Muscle of leg (tissue), 11 donors: ENCODE results near the gene NEUROG3. TPM values are rescaled to one million over a fixed set of nuclear protein-coding genes. Genes with fewer than 3 reads are reported as not detected.

Source experiments
- DNase-seq: peaks from one replicate; pipeline ENCODE4 v3.0.0; 2013
- H3K27ac ChIP-seq: one replicate; pipeline ENCODE4 v1.5.1; 2013; ENCODE audit warnings: mild to moderate bottlenecking, low read length, control low read depth
- H3K27me3 ChIP-seq: one replicate; pipeline ENCODE4 v1.6.1; 2013; ENCODE audit warnings: low read length; ENCODE audit not compliant: control insufficient read depth, insufficient read depth
- H3K36me3 ChIP-seq: one replicate; pipeline ENCODE4 v1.6.1; 2013; ENCODE audit warnings: low read length; ENCODE audit not compliant: control insufficient read depth, insufficient read depth
- H3K4me1 ChIP-seq: one replicate; pipeline ENCODE4 v1.6.1; 2013; ENCODE audit warnings: low read length; ENCODE audit not compliant: control insufficient read depth, insufficient read depth
- H3K4me3 ChIP-seq: one replicate; pipeline ENCODE4 v1.5.1; 2013; ENCODE audit warnings: low read length, control low read depth
- H3K9me3 ChIP-seq: replicated peaks from 2 replicates; pipeline ENCODE4 v1.6.1; 2013; ENCODE audit warnings: low read depth, low read length; ENCODE audit not compliant: control insufficient read depth
- WGBS: methylation state at CpG from one replicate; pipeline ENCODE4 v1.1.5; 2013; ENCODE audit warnings: missing lambda C conversion rate; ENCODE audit not compliant: insufficient coverage; 5-methylcytosine and 5-hydroxymethylcytosine counted together
- polyA plus RNA-seq, 8 donors: library from polyadenylated mRNA; unstranded; fragments of 120-200 nt; gene quantifications; one replicate each; pipeline versions ENCODE4 v1.2.1 to v1.2.3, GENCODE V29; 2013; ENCODE audit warnings: inconsistent platforms in 1 of 8, low replicate concordance in 1 of 8; ENCODE audit not compliant: insufficient read length in 8 of 8, insufficient read depth in 1 of 8
- total RNA-seq: library from RNA; stranded (reverse); fragments of 120-200 nt; gene quantifications from one replicate; pipeline ENCODE4 v1.2.4, GENCODE V29; 2013

The NEUROG3 gene
- total and polyA plus RNA-seq, 9 donors, result not detected

- DNase-seq, result no peak
- H3K27ac ChIP-seq, result no peak overlapping the region
- H3K9me3 ChIP-seq, result no peaks in the 10 kb centered on the region
- WGBS, result no CpG with 5 or more reads among the region's 3 CpGs
- H3K27me3 ChIP-seq, result peaks cover 15% of the 10 kb centered on the region
- no peaks in the 10 kb centered on the region for H3K36me3 ChIP-seq
- no peak overlapping the region for H3K4me3 ChIP-seq
- H3K4me1 ChIP-seq, result no peaks in the 10 kb centered on the region
Measured at GRCh38 chr10:69584624-69585023, 11.4 kb upstream of the NEUROG3 start.

- H3K27me3 ChIP-seq, result peaks cover 30% of the 10 kb centered on the region
- no CpG with 5 or more reads among the region's 2 CpGs for WGBS
Measured at GRCh38 chr10:69583106-69583505, 9.9 kb upstream of the NEUROG3 start.

DNA sequence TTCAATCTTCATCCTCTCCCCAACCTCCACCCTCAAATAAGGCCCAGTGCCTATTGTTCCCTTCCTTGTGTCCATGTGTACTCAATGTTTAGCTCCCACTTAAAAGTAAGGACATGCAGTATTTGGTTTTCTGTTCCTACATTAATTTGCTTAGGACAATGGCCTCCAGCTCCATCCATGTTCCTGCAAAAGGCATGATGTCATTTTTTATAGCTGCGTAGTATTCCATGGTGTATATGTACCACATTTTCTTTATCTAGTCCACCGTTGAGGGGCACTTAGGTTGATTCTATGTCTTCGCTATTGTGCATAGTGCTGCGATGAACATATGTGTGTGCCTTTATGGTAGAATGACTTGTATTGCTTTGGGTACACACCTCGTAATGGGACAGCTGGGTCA lies 7.2 kb upstream of the NEUROG3 start:
- DNase-seq, result no peak

More at GRCh38 chr10:69583106-69583505, 9.9 kb upstream of the NEUROG3 start:
- DNase-seq, result no peak
- Histone ChIP-seq H3K4me3 (no peak overlapping the region), H3K36me3 (no peaks in the 10 kb centered on the region), H3K27ac (no peak overlapping the region), H3K9me3 (no peaks in the 10 kb centered on the region), H3K4me1 (no peaks in the 10 kb centered on the region)

GRCh38 chr10:69579464-69580060 lies 6.3 kb upstream of the NEUROG3 start:
- H3K27me3 ChIP-seq, result peaks cover 66% of the 10 kb centered on the region
- no peaks in the 10 kb centered on the region for H3K36me3 ChIP-seq
- H3K4me1 ChIP-seq, result no peaks in the 10 kb centered on the region
- no peak for DNase-seq
- no CpG with 5 or more reads among the region's 8 CpGs for WGBS
- H3K27ac ChIP-seq, result no peak overlapping the region
- no peak overlapping the region for H3K4me3 ChIP-seq
- H3K9me3 ChIP-seq, result no peaks in the 10 kb centered on the region

More for the DNA sequence above, 7.2 kb upstream of the NEUROG3 start:
- no peaks in the 10 kb centered on the region for H3K9me3 ChIP-seq
- no peaks in the 10 kb centered on the region for H3K4me1 ChIP-seq
- peaks cover 57% of the 10 kb centered on the region for H3K27me3 ChIP-seq
- no CpG with 5 or more reads among the region's 5 CpGs for WGBS
- H3K27ac ChIP-seq, result no peak overlapping the region
- H3K4me3 ChIP-seq, result no peak overlapping the region
- no peaks in the 10 kb centered on the region for H3K36me3 ChIP-seq

- Histone ChIP-seq H3K36me3 (no peaks in the 10 kb centered on the region), H3K4me3 (no peak overlapping the region), H3K9me3 (no peaks in the 10 kb centered on the region), H3K4me1 (no peaks in the 10 kb centered on the region), H3K27ac (no peak overlapping the region), H3K27me3 (peaks cover 76% of the 10 kb centered on the region)
- WGBS, result 3% methylated on average over 25 of the region's 32 CpGs
- DNase-seq, result no peak
Measured at GRCh38 chr10:69578508-69578991, 5.3 kb upstream of the NEUROG3 start.

GRCh38 chr10:69577268-69578232 lies 4.3 kb upstream of the NEUROG3 start:
- no peak for DNase-seq
- under 1% methylated on average over 28 of the region's 51 CpGs for WGBS

GRCh38 chr10:69576334-69577011 lies 3.3 kb upstream of the NEUROG3 start:
- Histone ChIP-seq H3K4me3 (no peak overlapping the region), H3K27me3 (peaks cover 93% of the 10 kb centered on the region), H3K9me3 (no peaks in the 10 kb centered on the region), H3K27ac (no peak overlapping the region), H3K4me1 (no peaks in the 10 kb centered on the region), H3K36me3 (no peaks in the 10 kb centered on the region)
- DNase-seq, result no peak
- WGBS, result 1% methylated on average over 22 of the region's 28 CpGs

More at GRCh38 chr10:69577268-69578232, 4.3 kb upstream of the NEUROG3 start:
- H3K9me3 ChIP-seq, result no peaks in the 10 kb centered on the region
- no peak overlapping the region for H3K4me3 ChIP-seq
- no peaks in the 10 kb centered on the region for H3K36me3 ChIP-seq
- H3K27me3 ChIP-seq, result peaks cover 83% of the 10 kb centered on the region
- no peaks in the 10 kb centered on the region for H3K4me1 ChIP-seq
- no peak overlapping the region for H3K27ac ChIP-seq

- DNase-seq, result no peak
- no peaks in the 10 kb centered on the region for H3K9me3 ChIP-seq
- no peaks in the 10 kb centered on the region for H3K36me3 ChIP-seq
- no peak overlapping the region for H3K27ac ChIP-seq
- H3K4me1 ChIP-seq, result no peaks in the 10 kb centered on the region
- H3K4me3 ChIP-seq, result no peak overlapping the region
- peaks cover 98% of the 10 kb centered on the region for H3K27me3 ChIP-seq
- 12% methylated on average over 5 of the region's 5 CpGs for WGBS
Measured at GRCh38 chr10:69575164-69575722, 2.0 kb upstream of the NEUROG3 start.

DNA sequence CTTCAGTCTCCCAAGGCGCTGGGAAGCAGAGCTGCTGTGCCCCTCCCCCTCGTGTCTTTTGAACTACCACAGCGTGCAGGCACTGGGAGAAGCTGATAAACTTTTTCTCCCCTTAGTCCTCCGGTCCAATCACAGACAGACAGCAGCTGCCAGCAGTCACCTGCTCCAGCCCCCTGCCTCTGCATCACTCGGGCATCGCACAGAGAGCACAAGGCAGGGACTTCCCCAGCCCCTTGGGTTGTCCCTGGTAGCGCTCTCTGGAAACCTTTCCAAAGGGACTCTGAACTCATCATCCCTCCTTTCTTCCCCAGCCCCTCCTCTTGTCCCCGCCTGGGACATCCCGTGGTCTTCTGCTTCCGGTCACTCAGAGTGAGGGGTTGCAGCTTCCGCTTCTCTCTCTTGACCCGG lies 1.4 kb upstream of the NEUROG3 start:
- H3K27me3 ChIP-seq, result peaks cover 100% of the 10 kb centered on the region
- H3K27ac ChIP-seq, result no peak overlapping the region
- no peak overlapping the region for H3K4me3 ChIP-seq
- no peak for DNase-seq
- H3K9me3 ChIP-seq, result no peaks in the 10 kb centered on the region
- H3K4me1 ChIP-seq, result no peaks in the 10 kb centered on the region
- H3K36me3 ChIP-seq, result no peaks in the 10 kb centered on the region
- 0% methylated on average over 11 of the region's 12 CpGs for WGBS
